ENCODE results near the gene HECTD4.
A peak's percentile ranks its signal among the peaks of the same experiment; 100 is the strongest.

HECTD4 gene

GRCh38 chr12:112140728-112141127, 241.5 kb downstream of the HECTD4 start:
- no peak overlapping the region for H3K4me3 ChIP-seq (ENCODE audit: low read length)
- no peak overlapping the region for H3K9ac ChIP-seq (ENCODE audit: low read length)
- no peaks in the 10 kb centered on the region for H3K9me3 ChIP-seq (ENCODE audit: control insufficient read depth, low read length)
- H3K4me1 ChIP-seq (ENCODE audit: control insufficient read depth, insufficient read depth, low read length) = no peaks in the 10 kb centered on the region
- no peaks in the 10 kb centered on the region for H3K27me3 ChIP-seq (ENCODE audit: control insufficient read depth, insufficient read depth, low read length)
- H3K36me3 ChIP-seq (ENCODE audit: control insufficient read depth, insufficient read depth, low read length) = no peaks in the 10 kb centered on the region

GRCh38 chr12:112134731-112135130, 247.5 kb downstream of the HECTD4 start:
- no peak overlapping the region for H3K4me3 ChIP-seq (ENCODE audit: low read length)
- peaks cover 8% of the 10 kb centered on the region for H3K36me3 ChIP-seq (ENCODE audit: control insufficient read depth, insufficient read depth, low read length)
- H3K4me1 ChIP-seq (ENCODE audit: control insufficient read depth, insufficient read depth, low read length) = peaks cover 3% of the 10 kb centered on the region
- H3K9me3 ChIP-seq (ENCODE audit: control insufficient read depth, low read length) = no peaks in the 10 kb centered on the region
- no peaks in the 10 kb centered on the region for H3K27me3 ChIP-seq (ENCODE audit: control insufficient read depth, insufficient read depth, low read length)
- no peak overlapping the region for H3K9ac ChIP-seq (ENCODE audit: low read length)

GRCh38 chr12:112133418-112133817, 248.8 kb downstream of the HECTD4 start:
- Histone ChIP-seq H3K36me3 (ENCODE audit: control insufficient read depth, insufficient read depth, low read length) (peaks cover 8% of the 10 kb centered on the region), H3K4me3 (ENCODE audit: low read length) (no peak overlapping the region), H3K9ac (ENCODE audit: low read length) (no peak overlapping the region), H3K27me3 (ENCODE audit: control insufficient read depth, insufficient read depth, low read length) (no peaks in the 10 kb centered on the region), H3K9me3 (ENCODE audit: control insufficient read depth, low read length) (no peaks in the 10 kb centered on the region), H3K4me1 (ENCODE audit: control insufficient read depth, insufficient read depth, low read length) (peaks cover 5% of the 10 kb centered on the region)

GRCh38 chr12:112131686-112132085, 250.5 kb downstream of the HECTD4 start:
- Histone ChIP-seq H3K27me3 (ENCODE audit: control insufficient read depth, insufficient read depth, low read length) (no peaks in the 10 kb centered on the region), H3K9ac (ENCODE audit: low read length) (no peak overlapping the region), H3K4me1 (ENCODE audit: control insufficient read depth, insufficient read depth, low read length) (peaks cover 9% of the 10 kb centered on the region), H3K4me3 (ENCODE audit: low read length) (no peak overlapping the region), H3K36me3 (ENCODE audit: control insufficient read depth, insufficient read depth, low read length) (peaks cover 8% of the 10 kb centered on the region), H3K9me3 (ENCODE audit: control insufficient read depth, low read length) (no peaks in the 10 kb centered on the region)

GRCh38 chr12:112130441-112130998, 251.7 kb downstream of the HECTD4 start:
- Histone ChIP-seq H3K27me3 (ENCODE audit: control insufficient read depth, insufficient read depth, low read length) (no peaks in the 10 kb centered on the region), H3K4me3 (ENCODE audit: low read length) (no peak overlapping the region), H3K4me1 (ENCODE audit: control insufficient read depth, insufficient read depth, low read length) (peaks cover 16% of the 10 kb centered on the region), H3K9ac (ENCODE audit: low read length) (peak overlapping the region; percentile 7), H3K9me3 (ENCODE audit: control insufficient read depth, low read length) (no peaks in the 10 kb centered on the region), H3K36me3 (ENCODE audit: control insufficient read depth, insufficient read depth, low read length) (peaks cover 8% of the 10 kb centered on the region)

- Histone ChIP-seq H3K9me3 (ENCODE audit: control insufficient read depth, low read length) (no peaks in the 10 kb centered on the region), H3K4me3 (ENCODE audit: low read length) (no peak overlapping the region), H3K4me1 (ENCODE audit: control insufficient read depth, insufficient read depth, low read length) (peaks cover 16% of the 10 kb centered on the region), H3K27me3 (ENCODE audit: control insufficient read depth, insufficient read depth, low read length) (no peaks in the 10 kb centered on the region), H3K36me3 (ENCODE audit: control insufficient read depth, insufficient read depth, low read length) (no peaks in the 10 kb centered on the region), H3K9ac (ENCODE audit: low read length) (no peak overlapping the region)
Observed at GRCh38 chr12:112126911-112127310, 255.3 kb downstream of the HECTD4 start.

GRCh38 chr12:112126000-112126438, 256.2 kb downstream of the HECTD4 start:
- Histone ChIP-seq H3K27me3 (ENCODE audit: control insufficient read depth, insufficient read depth, low read length) (no peaks in the 10 kb centered on the region), H3K9me3 (ENCODE audit: control insufficient read depth, low read length) (no peaks in the 10 kb centered on the region), H3K9ac (ENCODE audit: low read length) (peak overlapping the region; percentile 94), H3K36me3 (ENCODE audit: control insufficient read depth, insufficient read depth, low read length) (no peaks in the 10 kb centered on the region), H3K4me1 (ENCODE audit: control insufficient read depth, insufficient read depth, low read length) (peaks cover 16% of the 10 kb centered on the region), H3K4me3 (ENCODE audit: low read length) (peak overlapping the region; percentile 80)

- Histone ChIP-seq H3K36me3 (ENCODE audit: control insufficient read depth, insufficient read depth, low read length) (no peaks in the 10 kb centered on the region), H3K4me1 (ENCODE audit: control insufficient read depth, insufficient read depth, low read length) (peaks cover 16% of the 10 kb centered on the region), H3K4me3 (ENCODE audit: low read length) (peak within 1 kb of the TSS; percentile 80)
Observed at GRCh38 chr12:112125250-112125999, 256.8 kb downstream of the HECTD4 start, which contains the start of gene TRAFD1. TSS of gene TRAFD1 (plus strand) at chr12:112125560. CDS start at chr12:112130523, 4,963 bp downstream.

GRCh38 chr12:112124918-112125249, 257.3 kb downstream of the HECTD4 start:
- Histone ChIP-seq H3K9me3 (ENCODE audit: control insufficient read depth, low read length) (no peaks in the 10 kb centered on the region), H3K27me3 (ENCODE audit: control insufficient read depth, insufficient read depth, low read length) (no peaks in the 10 kb centered on the region), H3K4me1 (ENCODE audit: control insufficient read depth, insufficient read depth, low read length) (peaks cover 15% of the 10 kb centered on the region), H3K36me3 (ENCODE audit: control insufficient read depth, insufficient read depth, low read length) (no peaks in the 10 kb centered on the region), H3K4me3 (ENCODE audit: low read length) (no peak overlapping the region), H3K9ac (ENCODE audit: low read length) (no peak overlapping the region)

More at GRCh38 chr12:112125250-112125999, 256.8 kb downstream of the HECTD4 start, which contains the start of gene TRAFD1:
- Histone ChIP-seq H3K9me3 (ENCODE audit: control insufficient read depth, low read length) (no peaks in the 10 kb centered on the region), H3K27me3 (ENCODE audit: control insufficient read depth, insufficient read depth, low read length) (no peaks in the 10 kb centered on the region), H3K9ac (ENCODE audit: low read length) (peak within 1 kb of the TSS; percentile 94)

- H3K9me3 ChIP-seq (ENCODE audit: control insufficient read depth, low read length) = no peaks in the 10 kb centered on the region
- H3K27me3 ChIP-seq (ENCODE audit: control insufficient read depth, insufficient read depth, low read length) = no peaks in the 10 kb centered on the region
- H3K4me1 ChIP-seq (ENCODE audit: control insufficient read depth, insufficient read depth, low read length) = peaks cover 11% of the 10 kb centered on the region
- H3K36me3 ChIP-seq (ENCODE audit: control insufficient read depth, insufficient read depth, low read length) = no peaks in the 10 kb centered on the region
- H3K4me3 ChIP-seq (ENCODE audit: low read length) = no peak overlapping the region
- H3K9ac ChIP-seq (ENCODE audit: low read length) = no peak overlapping the region
Observed at GRCh38 chr12:112122823-112123690, 259.2 kb downstream of the HECTD4 start.

- no peaks in the 10 kb centered on the region for H3K9me3 ChIP-seq (ENCODE audit: control insufficient read depth, low read length)
- no peaks in the 10 kb centered on the region for H3K27me3 ChIP-seq (ENCODE audit: control insufficient read depth, insufficient read depth, low read length)
- H3K9ac ChIP-seq (ENCODE audit: low read length) = no peak overlapping the region
- no peak overlapping the region for H3K4me3 ChIP-seq (ENCODE audit: low read length)
- H3K4me1 ChIP-seq (ENCODE audit: control insufficient read depth, insufficient read depth, low read length) = peaks cover 13% of the 10 kb centered on the region
- no peaks in the 10 kb centered on the region for H3K36me3 ChIP-seq (ENCODE audit: control insufficient read depth, insufficient read depth, low read length)
Observed at GRCh38 chr12:112121780-112122565, 260.3 kb downstream of the HECTD4 start.
